ENCODE data around the gene GABRB3.

GABRB3 gene

DNA sequence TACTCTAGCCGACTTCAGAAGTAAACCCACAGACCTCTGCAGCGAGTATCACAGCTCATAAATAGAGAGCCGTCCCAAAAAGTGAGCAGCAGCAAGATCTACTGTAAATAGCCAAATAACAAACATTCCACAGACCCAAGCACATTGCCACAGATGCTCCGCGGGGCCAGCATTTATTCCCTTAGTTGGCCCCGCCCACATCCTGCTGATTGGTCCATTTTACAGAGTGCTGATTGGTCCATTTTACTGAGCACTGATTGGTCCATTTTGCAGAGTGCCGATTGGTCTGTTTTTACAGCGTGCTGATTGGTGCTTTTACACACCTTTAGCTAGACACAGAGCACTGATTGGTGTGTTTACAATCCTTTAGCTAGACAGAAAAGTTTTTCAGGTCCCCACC lies 17.3 kb upstream of the GABRB3 start:
- in situ Hi-C loops (cut with MboI; ENCODE audit: low pct_unique_long_range_greater_than_20kb, low sequenced_read_pairs, unreplicated experiment) = no loop called here
- DNase-seq (ENCODE audit: low spot score) = no peak
- TF ChIP-seq, protein P1, sequence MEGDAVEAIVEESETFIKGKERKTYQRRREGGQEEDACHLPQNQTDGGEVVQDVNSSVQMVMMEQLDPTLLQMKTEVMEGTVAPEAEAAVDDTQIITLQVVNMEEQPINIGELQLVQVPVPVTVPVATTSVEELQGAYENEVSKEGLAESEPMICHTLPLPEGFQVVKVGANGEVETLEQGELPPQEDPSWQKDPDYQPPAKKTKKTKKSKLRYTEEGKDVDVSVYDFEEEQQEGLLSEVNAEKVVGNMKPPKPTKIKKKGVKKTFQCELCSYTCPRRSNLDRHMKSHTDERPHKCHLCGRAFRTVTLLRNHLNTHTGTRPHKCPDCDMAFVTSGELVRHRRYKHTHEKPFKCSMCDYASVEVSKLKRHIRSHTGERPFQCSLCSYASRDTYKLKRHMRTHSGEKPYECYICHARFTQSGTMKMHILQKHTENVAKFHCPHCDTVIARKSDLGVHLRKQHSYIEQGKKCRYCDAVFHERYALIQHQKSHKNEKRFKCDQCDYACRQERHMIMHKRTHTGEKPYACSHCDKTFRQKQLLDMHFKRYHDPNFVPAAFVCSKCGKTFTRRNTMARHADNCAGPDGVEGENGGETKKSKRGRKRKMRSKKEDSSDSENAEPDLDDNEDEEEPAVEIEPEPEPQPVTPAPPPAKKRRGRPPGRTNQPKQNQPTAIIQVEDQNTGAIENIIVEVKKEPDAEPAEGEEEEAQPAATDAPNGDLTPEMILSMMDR (IDR thresholded peaks at IDR 0.05; ENCODE audit: extremely low read depth, insufficient read depth, missing control alignments) = no peak

DNA sequence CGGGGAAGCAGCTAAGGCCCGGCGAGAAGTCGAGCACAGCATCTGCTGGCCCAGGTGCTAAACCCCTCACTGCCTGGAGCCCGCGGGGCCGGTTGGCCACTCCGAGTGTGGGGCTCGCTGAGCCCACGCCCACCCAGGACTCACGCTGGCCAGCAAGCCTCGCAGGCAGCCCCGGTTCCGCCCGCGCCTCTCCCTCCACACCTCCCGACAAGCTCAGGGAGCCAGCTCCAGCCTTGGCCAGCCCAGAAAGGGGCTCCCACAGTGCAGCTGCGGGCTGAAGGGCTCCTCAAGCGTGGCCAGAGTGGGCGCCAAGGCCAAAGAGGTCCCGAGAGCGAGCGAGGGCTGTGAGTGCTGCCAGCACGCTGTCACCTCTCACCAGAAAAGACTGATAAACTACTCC lies 8.9 kb upstream of the GABRB3 start:
- in situ Hi-C loops (cut with MboI; ENCODE audit: low pct_unique_long_range_greater_than_20kb, low sequenced_read_pairs, unreplicated experiment) = no loop called here
- no peak for DNase-seq (ENCODE audit: low spot score)
- TF ChIP-seq, protein P1 (IDR thresholded peaks at IDR 0.05; ENCODE audit: extremely low read depth, insufficient read depth, missing control alignments) = no peak

DNA sequence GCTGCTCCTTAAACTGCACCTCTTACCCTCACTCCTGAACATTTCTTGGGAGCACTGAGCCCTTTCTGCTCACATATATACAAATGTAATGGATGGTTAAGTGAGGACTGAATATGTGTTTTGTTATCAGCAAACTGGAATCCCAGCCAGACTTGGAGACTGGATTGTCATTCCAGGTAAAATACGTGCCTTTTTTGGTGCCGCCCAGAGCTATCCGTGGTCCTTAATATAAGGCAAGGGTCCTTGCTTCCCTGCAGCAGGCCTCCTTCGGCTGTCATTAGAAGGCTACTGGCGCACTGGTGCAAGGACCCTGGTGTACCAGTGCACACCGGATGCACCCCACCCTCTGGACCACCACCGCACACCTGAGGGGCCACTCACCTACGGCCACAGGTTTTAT lies 1.1 kb upstream of the GABRB3 start:
- in situ Hi-C loops (cut with MboI; ENCODE audit: low pct_unique_long_range_greater_than_20kb, low sequenced_read_pairs, unreplicated experiment) = no loop called here
- DNase-seq (ENCODE audit: low spot score) = no peak
- TF ChIP-seq, protein P1 (IDR thresholded peaks at IDR 0.05; ENCODE audit: extremely low read depth, insufficient read depth, missing control alignments) = no peak

DNA sequence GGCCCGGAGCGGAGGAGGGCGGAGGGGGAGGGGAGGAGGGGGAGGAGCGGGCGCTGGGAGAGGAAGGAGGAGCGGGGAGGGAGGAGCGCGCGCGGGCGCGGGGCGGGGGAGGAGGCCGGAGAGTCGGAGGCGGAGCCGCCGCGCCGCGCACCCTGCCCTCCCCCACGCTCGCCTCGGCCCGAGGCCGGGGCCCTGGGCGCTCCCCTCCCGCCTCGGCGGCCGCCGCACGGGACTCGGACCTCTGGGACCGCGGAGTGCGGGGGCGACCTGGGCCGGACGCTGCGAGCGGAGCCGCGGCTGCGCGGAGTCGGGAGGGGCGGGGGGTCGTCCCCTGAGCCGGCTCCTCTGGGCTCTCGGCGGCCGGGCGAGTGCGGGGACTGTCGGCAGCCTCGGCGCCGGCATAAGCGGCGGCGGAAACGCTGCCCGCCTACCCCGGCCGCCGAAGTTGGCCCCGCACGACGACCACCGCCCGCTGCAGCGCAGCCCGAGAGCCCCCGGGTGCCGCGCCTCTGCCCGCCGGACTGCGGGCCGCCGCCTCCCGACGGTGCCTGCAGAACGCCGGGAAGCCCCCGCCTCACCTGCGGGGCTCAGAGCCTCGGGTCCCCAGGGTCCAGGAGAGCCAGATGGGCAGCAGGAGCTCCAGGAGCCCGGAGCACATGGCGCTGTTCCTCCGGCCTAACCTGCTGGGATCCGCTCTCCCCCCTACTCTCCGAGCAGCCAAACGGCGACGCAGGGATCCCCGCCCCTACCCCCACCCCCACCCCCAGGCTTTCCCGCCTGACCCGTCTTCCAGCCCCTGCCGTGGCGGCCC lies 406 bp upstream of the GABRB3 start:
- in situ Hi-C loops (cut with MboI; ENCODE audit: low pct_unique_long_range_greater_than_20kb, low sequenced_read_pairs, unreplicated experiment) = no loop called here
- TF ChIP-seq, protein P1 (IDR thresholded peaks at IDR 0.05; ENCODE audit: extremely low read depth, insufficient read depth, missing control alignments) = no peak
- DNase-seq (ENCODE audit: low spot score) = no peak

DNA sequence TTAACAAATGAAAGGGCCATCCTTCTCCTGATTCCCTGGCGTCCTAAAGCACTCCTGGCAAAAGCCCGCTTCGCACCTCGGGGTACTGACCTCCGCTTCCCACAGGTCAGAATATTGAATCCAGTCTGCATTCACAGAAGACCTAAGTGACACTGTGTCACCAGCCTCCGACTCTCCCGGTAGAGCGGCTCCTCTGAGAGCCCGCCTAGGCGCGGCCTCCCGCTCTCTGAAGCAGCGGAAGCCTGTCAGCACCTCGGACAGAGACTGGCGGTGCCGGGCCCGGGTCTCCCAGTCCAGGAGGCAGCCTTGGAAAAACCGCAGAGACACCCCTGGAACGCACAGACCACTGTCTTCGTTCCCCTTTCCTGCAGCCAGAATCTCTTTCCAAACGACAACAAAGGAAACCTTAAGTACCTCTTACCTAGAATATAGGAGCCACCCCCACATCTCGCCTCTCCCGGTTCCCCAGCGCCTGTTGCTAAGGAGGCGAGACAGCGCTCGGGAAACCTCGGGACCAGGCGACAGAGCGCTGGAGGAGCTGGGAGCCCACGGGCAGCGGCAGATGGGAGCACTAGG lies 1.2 kb downstream of the GABRB3 start:
- in situ Hi-C loops (cut with MboI; ENCODE audit: low pct_unique_long_range_greater_than_20kb, low sequenced_read_pairs, unreplicated experiment) = no loop called here
- DNase-seq (ENCODE audit: low spot score) = no peak
- TF ChIP-seq, protein P1 (IDR thresholded peaks at IDR 0.05; ENCODE audit: extremely low read depth, insufficient read depth, missing control alignments) = no peak

DNA sequence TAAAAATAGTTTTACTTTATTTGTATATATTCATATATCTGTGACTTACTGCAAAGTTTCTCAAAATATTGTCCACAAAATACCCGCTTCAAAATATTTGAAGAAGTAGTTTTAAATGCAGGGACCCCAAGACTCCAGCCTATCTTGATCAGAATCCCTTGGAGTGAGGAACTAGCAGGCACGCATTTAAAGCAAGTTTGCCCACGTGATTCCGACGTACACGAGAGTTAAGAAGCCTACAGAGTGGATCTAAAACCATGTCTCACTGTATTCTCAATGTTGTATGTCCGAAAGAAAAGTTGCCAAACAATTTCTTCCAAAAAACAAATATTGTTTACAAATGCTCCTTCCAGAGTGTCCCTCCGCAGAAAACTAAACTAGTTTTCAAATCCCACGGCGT lies 1.7 kb downstream of the GABRB3 start:
- TF ChIP-seq, protein P1 (IDR thresholded peaks at IDR 0.05; ENCODE audit: extremely low read depth, insufficient read depth, missing control alignments) = no peak
- in situ Hi-C loops (cut with MboI; ENCODE audit: low pct_unique_long_range_greater_than_20kb, low sequenced_read_pairs, unreplicated experiment) = no loop called here
- no peak for DNase-seq (ENCODE audit: low spot score)
